ENCODE data around the gene XBP1. TPM values are rescaled to one million over a fixed set of nuclear protein-coding genes. Genes with fewer than 3 reads are reported as not detected.

The XBP1 gene
- total and polyA plus RNA-seq, 2 experiments from 2014 or later = 95.1 to 195 TPM

GRCh38 chr22:28779833-28780232, 20.5 kb downstream of the XBP1 start:
- no peak overlapping the region for H3K4me2 ChIP-seq
- no peak for DNase-seq (ENCODE audit: low spot score)
- H3F3A ChIP-seq (replicated peaks; ENCODE audit: low read depth) = no peaks in the 10 kb centered on the region; the same call in 1 of the 2 replicates
- H3K9me2 ChIP-seq (ENCODE audit: insufficient read depth) = no peaks in the 10 kb centered on the region
- H3K36me3 ChIP-seq (ENCODE audit: insufficient read depth) = peaks cover 26% of the 10 kb centered on the region; the same call in 1 of the 2 replicates
- TF ChIP-seq POLR2AphosphoS5 (IDR thresholded peaks at IDR 0.05; ENCODE audit: low read depth) (no peak), EZH2phosphoT487 (IDR thresholded peaks at IDR 0.05; ENCODE audit: unreplicated experiment) (no peak), ETS1 (IDR thresholded peaks at IDR 0.05) (no peak), ZNF462 (CRISPR knock-in tag; IDR thresholded peaks at IDR 0.05) (no peak), EZH2 (IDR thresholded peaks at IDR 0.05; ENCODE audit: low read depth, unreplicated experiment) (no peak), REST (IDR thresholded peaks at IDR 0.05; ENCODE audit: unreplicated experiment) (no peak), JUNB (IDR thresholded peaks at IDR 0.05; ENCODE audit: unreplicated experiment) (no peak), ZNF331 (CRISPR knock-in tag; IDR thresholded peaks at IDR 0.05; ENCODE audit: low read depth) (no peak), STAT1 (IDR thresholded peaks at IDR 0.05; ENCODE audit: unreplicated experiment) (no peak), CREB1 (CRISPR knock-in tag; IDR thresholded peaks at IDR 0.05; ENCODE audit: low read depth) (no peak)
- H4K20me1 ChIP-seq (replicated peaks; ENCODE audit: insufficient read depth) = peaks cover 27% of the 10 kb centered on the region
- H3K27ac ChIP-seq (ENCODE audit: low read depth) = peak overlapping the region; percentile 34; the same call in 1 of the 2 replicates
- Mint-ChIP-seq H3K27ac (no peak overlapping the region), H3K27me3 (ENCODE audit: insufficient read depth, low read depth, poor library complexity) (peaks cover 5% of the 10 kb centered on the region), H3K36me3 (ENCODE audit: low read depth) (peaks cover 58% of the 10 kb centered on the region), H3K4me3 (no peak overlapping the region), H3K4me1 (no peaks in the 10 kb centered on the region), H3K9me3 (no peaks in the 10 kb centered on the region)
- no peaks in the 10 kb centered on the region for H3K27me3 ChIP-seq (ENCODE audit: insufficient read depth)
- no peak overlapping the region for H3K4me3 ChIP-seq
- H3K4me1 ChIP-seq (ENCODE audit: insufficient read depth) = no peaks in the 10 kb centered on the region
- peaks cover 59% of the 10 kb centered on the region for H3K79me2 ChIP-seq (replicated peaks; ENCODE audit: insufficient read depth)
- ATAC-seq = no peak
- no peak overlapping the region for H2AFZ ChIP-seq
